Kidney capillary endothelial cell (primary cell): ENCODE data around the gene PARP1.

Source experiments
- DNase-seq: peaks from one replicate; pipeline ENCODE4 v3.0.0-alpha.2; 2018; ENCODE audit warnings: low spot score

Gene PARP1

GRCh38 chr1:226405411-226405988 lies 2.4 kb downstream of the PARP1 start:
- DNase-seq, result no peak

DNA sequence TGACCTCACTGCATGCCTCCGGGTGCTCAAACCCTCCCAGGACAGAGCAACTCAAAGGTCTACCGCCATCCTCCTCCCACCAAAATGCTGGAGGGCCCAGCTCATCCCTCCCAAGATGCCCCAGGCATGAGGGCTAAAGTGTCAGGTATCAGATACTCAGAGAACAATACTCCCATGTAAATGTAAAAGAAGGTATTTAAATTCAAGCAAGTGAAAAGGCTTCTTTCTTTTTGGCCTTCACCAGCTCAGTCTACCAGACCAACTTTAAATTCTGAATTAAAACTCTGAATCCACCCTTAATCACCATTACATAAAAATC lies 3.0 kb downstream of the PARP1 start:
- DNase-seq, result no peak

DNA sequence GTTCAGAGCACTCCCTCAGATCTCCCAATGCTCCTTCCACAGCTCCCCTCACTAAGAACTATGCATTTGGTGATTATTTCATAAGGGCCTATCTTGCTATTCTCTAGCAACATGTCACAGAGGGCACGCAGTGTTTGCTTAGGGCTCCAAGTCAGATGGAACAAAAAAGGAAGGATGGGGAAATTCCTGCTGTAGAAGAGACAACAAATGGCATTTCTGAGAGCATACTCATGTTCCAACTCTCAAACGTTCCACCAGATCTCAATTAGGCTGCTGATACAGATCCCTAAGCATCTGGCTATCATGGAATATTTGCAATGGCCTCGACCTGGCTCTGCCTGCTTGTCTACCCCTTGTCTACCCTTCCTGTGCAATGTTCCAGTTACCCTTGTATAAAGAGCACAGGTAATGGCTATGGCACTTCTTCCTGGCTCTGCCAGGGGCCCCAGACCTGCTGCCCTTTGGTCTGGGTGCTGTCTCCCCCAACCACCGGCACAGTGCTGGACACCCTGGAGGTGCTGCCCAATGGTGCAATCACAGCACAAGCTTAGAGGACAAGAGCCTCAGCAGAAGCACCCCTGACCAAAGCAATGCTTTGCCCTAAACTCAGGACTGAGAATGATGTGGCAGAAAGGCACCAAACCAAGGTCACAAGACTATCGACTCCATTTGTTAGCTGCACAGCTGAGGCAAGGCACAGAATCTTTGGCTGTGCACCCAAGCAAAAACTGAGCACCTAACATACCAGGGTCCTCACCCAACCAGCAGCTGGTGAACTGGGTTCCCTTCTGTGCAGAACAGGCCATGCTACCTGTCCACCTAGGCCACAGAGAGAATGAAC lies 3.6 kb downstream of the PARP1 start:
- DNase-seq, result no peak

- DNase-seq, result peak; percentile 41
Observed at GRCh38 chr1:226403201-226404034, 4.5 kb downstream of the PARP1 start.

GRCh38 chr1:226402739-226403165 lies 5.1 kb downstream of the PARP1 start:
- no peak for DNase-seq

GRCh38 chr1:226401355-226402303 lies 6.3 kb downstream of the PARP1 start:
- no peak for DNase-seq

DNA sequence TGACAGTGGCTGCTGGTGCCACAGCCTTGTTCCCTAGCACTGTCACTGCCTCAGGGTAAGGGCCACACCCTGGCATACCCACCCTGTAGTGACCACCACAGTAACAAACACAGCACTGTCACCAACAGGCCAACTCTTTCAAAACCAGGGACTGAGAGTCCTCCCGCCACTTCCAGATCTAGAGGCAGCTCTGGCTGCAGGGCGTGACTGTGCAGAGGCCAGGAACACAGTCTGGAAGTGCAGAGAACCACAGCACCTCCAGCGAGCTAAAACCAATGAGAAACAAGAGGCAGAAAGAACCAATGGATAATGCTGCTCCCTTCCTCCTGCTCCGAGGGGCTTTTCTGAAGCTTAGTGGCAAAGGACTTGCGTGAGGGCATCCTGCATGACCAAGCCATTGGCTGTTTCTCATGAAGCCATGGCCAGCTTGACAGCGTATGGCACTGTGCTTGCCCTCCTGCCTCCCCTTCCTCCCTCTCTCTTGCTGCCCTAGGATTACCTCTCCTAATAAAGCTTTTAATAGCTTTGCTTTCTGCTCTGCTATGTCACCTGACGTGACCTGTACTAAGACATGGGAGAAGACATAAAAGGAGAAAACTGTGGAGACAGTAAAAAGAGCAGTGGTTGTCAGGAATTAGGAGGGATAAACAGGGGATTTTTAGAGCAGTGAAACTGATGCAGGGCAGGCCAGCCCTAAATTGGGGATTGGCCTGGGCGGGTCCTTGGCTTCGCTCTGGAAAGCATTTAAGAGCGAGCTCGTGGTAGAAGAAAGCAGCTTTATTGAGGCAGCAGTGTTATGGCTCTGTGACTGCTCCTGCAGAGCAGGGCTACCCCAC lies 7.2 kb downstream of the PARP1 start:
- DNase-seq, result no peak

- DNase-seq, result no peak
Observed at GRCh38 chr1:226397955-226398636, 9.8 kb downstream of the PARP1 start.

DNA sequence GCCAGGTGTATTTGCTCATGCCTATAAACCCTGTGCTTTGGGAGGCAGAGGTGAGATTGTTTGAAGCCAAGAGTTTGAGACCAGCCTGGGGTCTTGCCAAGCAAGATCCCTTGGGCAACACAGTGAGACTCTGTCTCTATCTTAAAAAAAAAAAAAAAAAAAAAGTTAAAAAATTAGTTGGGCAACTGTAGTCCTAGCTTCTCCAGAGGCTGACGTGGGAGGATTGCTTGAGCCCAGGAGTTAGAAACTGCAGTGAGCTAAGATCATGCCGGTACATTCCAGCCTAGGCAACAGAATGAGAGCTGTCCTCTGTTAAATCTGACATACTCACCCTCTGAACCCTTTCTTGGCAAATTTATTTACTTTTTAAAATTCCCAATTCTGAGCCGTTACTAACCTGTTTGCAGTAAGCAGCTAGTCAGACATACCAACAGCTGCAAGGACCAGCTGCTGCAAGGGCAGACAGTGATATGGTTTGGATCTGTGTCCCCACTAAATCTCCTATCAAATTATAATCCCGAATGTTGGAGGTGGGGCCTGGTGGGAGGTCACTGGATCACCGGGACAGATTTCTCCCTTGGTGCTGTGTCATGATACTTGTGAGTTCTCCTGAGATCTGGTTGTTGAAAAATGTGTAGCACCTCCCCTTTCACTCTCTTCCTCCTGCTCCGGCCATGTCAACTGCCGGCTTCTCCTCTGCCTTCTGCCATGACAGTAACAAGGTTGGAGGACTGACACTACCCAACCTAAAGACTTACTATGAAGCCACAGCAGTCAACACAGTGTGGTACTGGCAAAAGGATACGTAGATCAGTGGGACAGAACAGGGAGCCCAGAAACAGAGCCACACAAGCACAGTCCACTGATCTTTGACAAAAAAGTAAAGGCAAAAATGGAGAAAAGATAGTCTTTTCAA lies 10.6 kb downstream of the PARP1 start:
- DNase-seq, result no peak

GRCh38 chr1:226395753-226396152 lies 12.1 kb downstream of the PARP1 start:
- no peak for DNase-seq

GRCh38 chr1:226394462-226394861 lies 13.4 kb downstream of the PARP1 start:
- DNase-seq, result no peak

- no peak for DNase-seq
Observed at GRCh38 chr1:226390681-226391080, 17.2 kb downstream of the PARP1 start.

DNA sequence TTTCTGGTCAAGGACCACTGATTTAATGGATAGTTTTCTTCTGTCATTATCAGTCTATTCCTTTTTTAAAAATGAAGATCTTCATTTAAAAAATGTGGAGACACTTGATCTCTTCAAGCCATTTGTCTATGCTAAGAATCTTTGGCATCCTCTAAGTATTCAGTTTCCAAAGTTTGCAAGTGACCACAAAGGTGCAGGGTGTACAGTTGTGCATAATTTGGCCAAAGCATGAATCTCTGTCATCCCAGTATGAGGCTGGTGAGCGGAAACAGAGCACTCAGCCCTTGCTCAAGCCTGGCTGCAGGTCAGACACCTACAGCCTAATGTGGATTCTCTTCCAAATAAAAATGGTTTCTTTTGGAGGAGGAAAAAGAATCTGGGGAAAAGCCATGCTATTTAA lies 19.8 kb downstream of the PARP1 start:
- DNase-seq, result no peak

DNA sequence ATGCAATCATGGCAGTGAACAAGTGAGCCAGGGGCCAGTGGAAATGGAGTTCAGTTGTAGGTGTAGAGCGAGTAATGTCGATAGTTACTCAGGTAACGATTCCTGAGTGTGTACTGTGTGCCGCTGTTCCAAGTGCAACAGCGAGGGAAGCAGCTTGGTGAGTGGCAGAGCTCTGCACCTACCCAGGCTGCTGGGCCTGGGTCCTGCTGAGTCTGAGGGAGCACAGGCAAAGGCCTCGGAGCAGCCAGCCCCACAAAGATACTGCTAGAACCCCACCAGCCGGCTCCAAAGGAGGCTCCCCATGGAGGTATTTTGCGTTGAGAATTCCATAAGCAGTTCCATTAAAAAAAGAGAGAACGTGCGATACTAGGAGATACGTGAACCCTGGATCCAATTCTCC lies 23.2 kb downstream of the PARP1 start:
- no peak for DNase-seq

- no peak for DNase-seq
Observed at GRCh38 chr1:226384040-226384439, 23.9 kb downstream of the PARP1 start.

GRCh38 chr1:226382030-226382429 lies 25.9 kb downstream of the PARP1 start:
- DNase-seq, result no peak

DNA sequence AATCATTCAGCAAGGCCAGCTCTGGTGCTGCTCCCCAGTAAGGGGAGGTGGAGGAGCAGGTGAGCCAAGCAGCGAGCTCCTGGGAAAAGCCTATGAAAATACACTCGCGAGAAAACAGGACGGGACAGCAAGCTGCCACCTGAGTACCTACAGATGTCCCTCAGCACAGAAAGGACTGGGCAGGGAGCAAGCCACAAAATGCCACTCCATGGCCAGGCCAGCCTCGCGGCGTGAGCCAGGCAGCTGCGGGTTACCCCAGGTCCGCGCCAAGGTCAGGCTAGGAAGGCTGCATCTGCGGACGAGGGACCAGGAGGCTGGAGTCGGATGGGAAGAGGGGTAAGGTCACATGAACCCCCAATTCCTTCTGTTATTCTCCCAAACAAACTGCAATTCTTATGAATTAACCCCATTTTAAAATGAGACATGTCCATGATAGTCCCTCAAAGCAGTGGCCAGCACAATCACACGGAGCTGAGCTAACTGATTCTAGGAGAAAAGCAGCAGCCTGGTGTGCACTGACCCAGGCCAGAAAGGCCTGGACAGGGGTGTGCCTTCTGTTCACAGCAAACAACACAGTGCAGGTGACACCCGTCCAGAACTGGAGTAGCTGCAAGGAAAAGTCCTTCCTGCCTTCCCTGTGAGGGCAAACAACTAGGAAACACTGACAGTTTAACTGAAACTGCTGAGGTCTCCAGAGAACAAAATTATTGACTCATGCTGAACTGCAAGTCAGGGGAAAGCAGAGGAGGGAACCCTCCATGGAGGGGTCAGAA lies 26.5 kb downstream of the PARP1 start:
- no peak for DNase-seq

DNA sequence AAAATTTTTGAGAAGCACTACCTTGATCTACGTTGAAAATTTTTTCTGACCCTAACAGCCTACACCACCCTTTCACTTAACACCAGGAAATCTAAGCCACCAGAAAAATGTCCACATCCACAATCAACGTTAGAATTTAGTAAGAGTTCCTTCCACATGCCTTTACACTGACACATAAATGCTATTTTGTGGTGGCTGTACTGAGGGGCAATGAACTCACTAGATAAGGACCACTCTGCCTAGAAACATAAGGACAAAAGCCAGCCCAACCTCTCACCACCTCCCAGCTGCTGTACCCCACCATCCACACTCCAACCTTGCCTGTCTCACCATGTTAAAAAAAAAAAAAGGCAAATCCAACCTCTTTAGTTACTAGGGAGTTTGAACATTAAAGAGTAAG lies 29.8 kb downstream of the PARP1 start:
- no peak for DNase-seq
